RWPE1 (cell line): ENCODE results near the gene PLA2G4E.
A peak's percentile ranks its signal among the peaks of the same experiment; 100 is the strongest.

Source experiments
- CTCF ChIA-PET: fragments of 350-600 bp; sonication (Branson Sonifier 250); formaldehyde crosslinking; extraction: SDS; loops from one replicate; lab custom pipeline; 2021; lab: Yijun Ruan, JAX
- POLR2A ChIA-PET: fragments of 400-600 bp; formaldehyde crosslinking; extraction: SDS; loops from one replicate; lab custom pipeline; 2020; ENCODE audit warnings: antibody characterized with exemption; ENCODE audit not compliant: low non-redundant PET; lab: Yijun Ruan, JAX
- DNase-seq: peaks from one replicate; pipeline ENCODE4 v3.0.0; 2012; ENCODE audit warnings: low spot score
- H3K27ac ChIP-seq: fragments of 450-650 bp; 2 replicates; pipeline ENCODE4 v1.5.1; 2017
- TF ChIP-seq, protein P1 (sequence below): fragments of 450-650 bp; conservative IDR thresholded peaks from 2 replicates; pipeline ENCODE4 v1.5.1; 2017; ENCODE audit warnings: low read depth, mild to moderate bottlenecking

The PLA2G4E gene, protein sequence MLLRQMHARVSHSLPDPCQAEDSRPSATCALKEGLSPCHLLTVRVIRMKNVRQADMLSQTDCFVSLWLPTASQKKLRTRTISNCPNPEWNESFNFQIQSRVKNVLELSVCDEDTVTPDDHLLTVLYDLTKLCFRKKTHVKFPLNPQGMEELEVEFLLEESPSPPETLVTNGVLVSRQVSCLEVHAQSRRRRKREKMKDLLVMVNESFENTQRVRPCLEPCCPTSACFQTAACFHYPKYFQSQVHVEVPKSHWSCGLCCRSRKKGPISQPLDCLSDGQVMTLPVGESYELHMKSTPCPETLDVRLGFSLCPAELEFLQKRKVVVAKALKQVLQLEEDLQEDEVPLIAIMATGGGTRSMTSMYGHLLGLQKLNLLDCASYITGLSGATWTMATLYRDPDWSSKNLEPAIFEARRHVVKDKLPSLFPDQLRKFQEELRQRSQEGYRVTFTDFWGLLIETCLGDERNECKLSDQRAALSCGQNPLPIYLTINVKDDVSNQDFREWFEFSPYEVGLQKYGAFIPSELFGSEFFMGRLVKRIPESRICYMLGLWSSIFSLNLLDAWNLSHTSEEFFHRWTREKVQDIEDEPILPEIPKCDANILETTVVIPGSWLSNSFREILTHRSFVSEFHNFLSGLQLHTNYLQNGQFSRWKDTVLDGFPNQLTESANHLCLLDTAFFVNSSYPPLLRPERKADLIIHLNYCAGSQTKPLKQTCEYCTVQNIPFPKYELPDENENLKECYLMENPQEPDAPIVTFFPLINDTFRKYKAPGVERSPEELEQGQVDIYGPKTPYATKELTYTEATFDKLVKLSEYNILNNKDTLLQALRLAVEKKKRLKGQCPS

DNA sequence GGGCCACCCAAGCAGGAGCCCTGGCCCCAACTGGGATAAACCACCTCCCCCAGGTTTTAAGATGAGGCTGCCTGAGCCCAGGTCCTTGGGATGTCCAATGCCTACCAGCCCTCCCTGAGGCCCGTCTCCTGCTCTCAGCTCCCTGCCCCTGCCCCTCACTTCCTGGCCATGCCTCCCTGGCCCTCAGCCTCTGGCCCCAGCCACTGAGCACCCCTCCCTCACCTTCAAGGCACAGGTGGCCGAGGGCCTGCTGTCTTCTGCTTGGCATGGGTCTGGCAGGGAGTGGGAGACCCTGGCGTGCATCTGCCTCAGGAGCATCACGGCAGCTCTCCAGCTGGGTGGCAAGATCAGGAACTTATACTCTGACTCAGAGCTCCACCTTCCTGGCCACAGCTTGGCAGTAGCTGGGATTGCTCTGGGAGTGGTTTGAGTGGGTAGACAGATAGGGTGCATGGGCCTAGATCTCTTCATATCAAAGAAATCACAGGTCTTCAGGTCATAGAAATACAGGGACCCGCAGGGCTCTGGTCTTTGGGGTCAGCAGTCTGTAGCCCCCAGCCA is at the start of gene PLA2G4E:
PLA2G4E (minus strand) TSS at position 330 of the 561 bp plus-strand sequence; CDS start at position 318, 12 bp downstream.
- CTCF ChIA-PET, result interaction anchor here (0.6 to 0.9 kb wide), 2 partner anchors 37 to 169 kb away, joined by 3 read pairs; no protein-coding TSS in a partner anchor

DNA sequence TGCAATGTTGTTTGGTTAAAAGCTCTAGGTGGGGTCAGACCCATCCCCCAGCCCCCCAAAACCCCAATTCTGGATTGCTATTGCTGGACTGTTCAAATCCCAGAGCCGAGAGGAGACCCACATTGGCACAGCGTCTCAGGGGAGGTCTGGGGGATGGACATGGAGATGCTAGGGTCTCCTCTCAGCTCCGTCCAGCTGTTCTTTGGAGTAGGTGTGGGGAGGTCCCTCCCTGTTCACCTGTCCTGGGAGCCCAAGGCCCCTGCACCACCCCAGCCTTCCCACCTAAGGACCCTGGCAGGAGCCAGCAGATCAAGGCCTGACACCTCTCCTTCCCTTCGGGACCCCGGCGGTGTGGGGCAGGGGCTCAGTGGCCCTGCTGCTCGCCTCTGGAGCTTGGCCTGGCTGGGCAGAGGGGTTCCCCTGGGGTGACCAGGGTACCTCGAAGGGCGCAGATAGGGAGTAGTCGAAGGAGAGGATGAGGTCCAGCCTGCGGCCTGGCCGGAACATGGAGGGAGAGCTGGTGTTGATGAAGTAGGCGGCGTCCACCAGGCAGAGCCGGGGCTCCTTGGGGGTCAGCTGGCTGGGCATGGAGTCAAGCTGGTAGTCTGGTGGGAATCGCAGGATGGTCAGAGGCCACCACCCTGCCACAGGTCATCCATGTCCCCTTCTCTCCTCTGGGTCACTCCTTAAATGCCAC is 49.6 kb upstream of the PLA2G4E start:
- POLR2A ChIA-PET, result no interaction called here

More for the DNA sequence above, at the start of gene PLA2G4E:
- peak; percentile 46 for DNase-seq
- TF ChIP-seq, protein P1, sequence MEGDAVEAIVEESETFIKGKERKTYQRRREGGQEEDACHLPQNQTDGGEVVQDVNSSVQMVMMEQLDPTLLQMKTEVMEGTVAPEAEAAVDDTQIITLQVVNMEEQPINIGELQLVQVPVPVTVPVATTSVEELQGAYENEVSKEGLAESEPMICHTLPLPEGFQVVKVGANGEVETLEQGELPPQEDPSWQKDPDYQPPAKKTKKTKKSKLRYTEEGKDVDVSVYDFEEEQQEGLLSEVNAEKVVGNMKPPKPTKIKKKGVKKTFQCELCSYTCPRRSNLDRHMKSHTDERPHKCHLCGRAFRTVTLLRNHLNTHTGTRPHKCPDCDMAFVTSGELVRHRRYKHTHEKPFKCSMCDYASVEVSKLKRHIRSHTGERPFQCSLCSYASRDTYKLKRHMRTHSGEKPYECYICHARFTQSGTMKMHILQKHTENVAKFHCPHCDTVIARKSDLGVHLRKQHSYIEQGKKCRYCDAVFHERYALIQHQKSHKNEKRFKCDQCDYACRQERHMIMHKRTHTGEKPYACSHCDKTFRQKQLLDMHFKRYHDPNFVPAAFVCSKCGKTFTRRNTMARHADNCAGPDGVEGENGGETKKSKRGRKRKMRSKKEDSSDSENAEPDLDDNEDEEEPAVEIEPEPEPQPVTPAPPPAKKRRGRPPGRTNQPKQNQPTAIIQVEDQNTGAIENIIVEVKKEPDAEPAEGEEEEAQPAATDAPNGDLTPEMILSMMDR, result no peak
- no peak within 1 kb of the TSS for H3K27ac ChIP-seq
- POLR2A ChIA-PET, result interaction anchor here (0.9 kb wide), 1 partner anchor 36 kb away, joined by 3 read pairs; no protein-coding TSS in a partner anchor

DNA sequence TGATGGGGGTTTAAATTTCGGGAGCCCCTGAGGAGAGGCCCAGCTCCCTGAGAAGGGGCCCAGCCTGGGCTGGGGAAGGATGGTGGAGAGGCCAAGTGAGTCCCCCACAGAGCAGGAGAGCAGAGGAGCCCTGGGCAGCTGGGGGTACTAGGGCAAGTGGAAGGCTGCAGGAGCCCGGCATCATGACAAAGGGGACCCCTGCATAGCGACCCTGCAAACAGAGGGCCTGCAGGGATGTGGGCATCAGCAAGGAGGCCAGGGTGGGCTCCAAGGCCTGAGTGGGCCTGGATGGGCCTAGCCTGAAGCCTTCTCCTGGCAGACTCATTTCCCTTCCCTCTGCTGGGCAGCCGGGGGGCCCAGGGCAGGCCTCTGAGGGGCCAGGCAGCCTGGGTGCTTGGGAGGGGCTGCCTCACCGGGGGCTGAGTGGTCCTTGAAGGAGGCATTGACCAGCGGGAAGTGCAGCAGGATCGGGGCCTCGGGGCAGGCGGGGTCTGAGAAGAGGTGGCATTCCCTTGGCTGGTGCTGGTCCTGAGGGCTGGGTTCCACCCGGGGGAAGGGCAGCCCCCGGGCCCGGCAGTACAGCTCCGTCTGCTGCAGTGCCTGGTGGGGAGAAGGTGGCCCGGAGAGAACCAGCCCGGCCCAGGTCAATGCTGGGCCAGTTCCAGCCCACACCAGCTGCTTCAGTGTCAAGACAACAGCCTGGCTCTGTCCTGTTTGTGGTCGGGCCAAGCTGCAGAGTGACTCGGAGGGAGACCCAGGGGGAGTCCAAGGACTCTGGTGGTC is 48.8 kb upstream of the PLA2G4E start:
- ChIA-PET POLR2A (no interaction called here), CTCF (interaction anchor here (0.5 to 1.3 kb wide), 4 partner anchors 14 to 79 kb away, joined by 3 to 5 read pairs (median 4); no protein-coding TSS in a partner anchor)
- no peak for DNase-seq
- H3K27ac ChIP-seq, result no peak overlapping the region
- TF ChIP-seq, protein P1, result no peak

More for the DNA sequence above, 49.6 kb upstream of the PLA2G4E start:
- CTCF ChIA-PET, result interaction anchor here (0.5 to 4.2 kb wide), 4 partner anchors 13 to 80 kb away, joined by 3 to 15 read pairs (median 5); no protein-coding TSS in a partner anchor
- TF ChIP-seq, protein P1, result no peak
- no peak overlapping the region for H3K27ac ChIP-seq
- DNase-seq, result no peak

DNA sequence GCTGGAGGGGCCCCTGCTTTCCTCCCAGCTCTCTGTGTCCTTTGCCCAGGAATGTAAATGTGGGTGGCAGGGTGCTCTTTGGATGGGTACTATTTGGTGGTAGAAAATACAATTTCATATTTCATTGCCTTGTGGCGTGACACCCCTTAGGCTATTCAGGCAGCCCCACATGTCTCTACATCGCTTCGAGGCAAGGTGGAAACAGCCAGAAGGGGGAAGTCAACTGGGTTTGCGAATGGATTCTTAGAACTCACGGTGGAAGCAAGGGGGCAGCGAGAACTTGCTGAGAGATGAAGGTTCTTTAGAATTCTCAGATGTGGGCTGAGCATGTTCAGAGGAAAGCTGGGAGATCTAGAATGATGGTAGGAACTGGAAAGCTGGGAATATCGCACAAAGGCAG is 48.2 kb upstream of the PLA2G4E start:
- ChIA-PET CTCF (interaction anchor here (1.1 to 1.3 kb wide), 2 partner anchors 57 to 79 kb away, joined by 3 to 5 read pairs; no protein-coding TSS in a partner anchor), POLR2A (no interaction called here)
- TF ChIP-seq, protein P1, result no peak
- no peak for DNase-seq
- H3K27ac ChIP-seq, result no peak overlapping the region

DNA sequence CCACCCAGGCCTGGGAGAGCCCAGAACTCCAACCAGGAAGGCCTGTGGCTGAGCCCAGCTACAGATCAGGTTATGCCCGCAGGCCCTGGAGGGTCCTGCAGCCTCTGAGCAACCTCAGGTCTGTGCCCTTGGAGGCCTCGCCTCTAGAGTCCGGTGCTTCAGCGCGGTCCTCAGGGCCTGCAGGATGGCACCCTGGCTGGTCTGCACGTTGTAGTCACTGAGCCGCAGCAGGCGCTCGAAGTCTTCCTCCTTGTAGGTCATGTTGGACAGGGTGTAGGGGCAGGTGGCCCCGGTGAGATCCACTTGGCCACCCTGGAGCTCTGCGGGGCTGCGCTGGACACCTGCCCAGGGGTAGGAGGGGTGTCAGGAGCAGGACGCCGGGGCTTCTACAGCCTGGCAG is 47.8 kb upstream of the PLA2G4E start:
- ChIA-PET CTCF (interaction anchor here (0.6 to 1.1 kb wide), 2 partner anchors 57 to 111 kb away, joined by 3 to 5 read pairs; no protein-coding TSS in a partner anchor), POLR2A (no interaction called here)
- no peak for DNase-seq
- TF ChIP-seq, protein P1, result no peak
- no peak overlapping the region for H3K27ac ChIP-seq
